Activated CD8-positive, alpha-beta T cell treated with anti-CD3 and anti-CD28 coated beads, Interleukin-2, amount 10 ng/mL, durations not matched to agents 7 days and 5 days (primary cell): ENCODE data around the gene R3HDML. TPM values are rescaled to one million over a fixed set of nuclear protein-coding genes. Genes with fewer than 3 reads are reported as not detected.

Source experiments
- ATAC-seq: fragments of 150-1000 bp; cut with Tn5 transposase; one replicate; pipeline ENCODE4 v1.10.0; 2021; ENCODE audit warnings: moderate library complexity
- CTCF ChIA-PET: fragments of 350-600 bp; sonication (Branson Sonifier 250); formaldehyde crosslinking; loops from one replicate; lab custom pipeline; 2021; ENCODE audit warnings: antibody characterized with exemption; lab: Charles Lee
- POLR2A ChIA-PET: fragments of 350-600 bp; sonication (Branson Sonifier 250); formaldehyde crosslinking; loops from one replicate; lab custom pipeline; 2021; ENCODE audit warnings: antibody characterized with exemption; lab: Charles Lee
- DNase-seq: peaks from one replicate; pipeline ENCODE4 v3.0.0-alpha.2; 2020
- H3K27ac Mint-ChIP-seq: one replicate; pipeline ENCODE4 v1.8.0; 2021; ENCODE audit warnings: mild to moderate bottlenecking, mixed read lengths
- H3K27me3 Mint-ChIP-seq: one replicate; pipeline ENCODE4 v1.8.0; 2021; ENCODE audit warnings: low read depth, mixed read lengths
- H3K36me3 Mint-ChIP-seq: one replicate; pipeline ENCODE4 v1.8.0; 2021; ENCODE audit warnings: low read depth, mixed read lengths
- H3K4me1 Mint-ChIP-seq: one replicate; pipeline ENCODE4 v1.8.0; 2021; ENCODE audit warnings: low read depth, mixed read lengths
- H3K4me3 Mint-ChIP-seq: one replicate; pipeline ENCODE4 v1.8.0; 2021; ENCODE audit warnings: mild to moderate bottlenecking, mixed read lengths
- H3K9me3 Mint-ChIP-seq: one replicate; pipeline ENCODE4 v1.8.0; 2022; ENCODE audit warnings: mixed read lengths; ENCODE audit not compliant: insufficient read depth
- total RNA-seq, 2 experiments: library from RNA; stranded (reverse); gene quantifications; one replicate each; pipeline ENCODE4 v1.2.3, GENCODE V29; 2021

Gene R3HDML
- total RNA-seq, 2 experiments from 2014 or later = not detected

DNA sequence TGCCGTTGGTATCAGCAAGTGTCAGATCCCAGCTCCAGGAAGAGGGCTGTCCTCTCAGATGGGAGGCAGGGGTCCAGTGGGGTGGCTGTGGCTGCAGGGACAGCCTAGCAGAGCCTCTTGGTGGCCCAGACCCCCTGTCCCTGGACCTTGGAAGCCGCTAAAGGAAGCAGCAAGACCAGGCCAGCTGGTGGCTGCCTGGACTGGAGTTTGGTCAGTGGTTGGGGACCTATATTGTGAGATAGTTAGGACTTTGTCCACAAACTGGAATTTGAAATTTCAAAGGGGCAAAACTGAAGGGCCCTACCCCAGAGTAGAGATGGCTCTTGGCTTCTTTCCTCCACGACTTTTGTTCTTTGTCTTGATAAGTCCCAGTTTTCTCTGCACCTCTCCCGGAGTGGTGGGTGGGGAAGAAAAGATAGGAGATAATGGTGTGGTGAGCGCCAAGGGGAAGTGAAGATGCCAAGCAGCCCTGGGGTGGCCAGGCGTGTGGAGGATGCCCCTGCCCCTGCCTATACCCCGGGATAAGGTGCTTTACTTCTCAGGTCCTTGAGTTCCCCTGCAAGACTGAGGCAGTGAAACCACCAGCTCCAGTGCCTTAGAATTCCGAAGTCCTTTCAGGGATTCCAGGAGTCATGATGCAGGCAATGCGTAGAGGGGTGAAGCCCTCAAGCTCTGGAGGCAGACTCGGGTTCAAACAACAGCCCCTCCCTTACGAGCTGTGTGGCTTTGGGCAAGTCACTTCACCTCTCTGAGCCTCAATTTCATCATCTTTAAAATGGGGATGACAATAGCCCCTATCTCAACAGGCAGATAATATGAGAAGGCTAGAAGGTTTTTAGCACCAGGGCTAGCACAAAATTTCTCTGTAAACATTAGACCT is 58.9 kb downstream of the R3HDML start:
- ChIA-PET POLR2A (no interaction called here), CTCF (interaction anchor here (1.0 to 5.2 kb wide), 4 partner anchors 11 to 215 kb away, joined by 3 to 26 read pairs (median 3); no protein-coding TSS in a partner anchor)
- no peaks in the 10 kb centered on the region for H3K36me3 Mint-ChIP-seq
- ATAC-seq (no peak), DNase-seq (no peak)
- peaks cover 9% of the 10 kb centered on the region for H3K27me3 Mint-ChIP-seq
- no peaks in the 10 kb centered on the region for H3K4me1 Mint-ChIP-seq
- no peaks in the 10 kb centered on the region for H3K9me3 Mint-ChIP-seq
- H3K27ac Mint-ChIP-seq = no peak overlapping the region
- H3K4me3 Mint-ChIP-seq = no peak overlapping the region

DNA sequence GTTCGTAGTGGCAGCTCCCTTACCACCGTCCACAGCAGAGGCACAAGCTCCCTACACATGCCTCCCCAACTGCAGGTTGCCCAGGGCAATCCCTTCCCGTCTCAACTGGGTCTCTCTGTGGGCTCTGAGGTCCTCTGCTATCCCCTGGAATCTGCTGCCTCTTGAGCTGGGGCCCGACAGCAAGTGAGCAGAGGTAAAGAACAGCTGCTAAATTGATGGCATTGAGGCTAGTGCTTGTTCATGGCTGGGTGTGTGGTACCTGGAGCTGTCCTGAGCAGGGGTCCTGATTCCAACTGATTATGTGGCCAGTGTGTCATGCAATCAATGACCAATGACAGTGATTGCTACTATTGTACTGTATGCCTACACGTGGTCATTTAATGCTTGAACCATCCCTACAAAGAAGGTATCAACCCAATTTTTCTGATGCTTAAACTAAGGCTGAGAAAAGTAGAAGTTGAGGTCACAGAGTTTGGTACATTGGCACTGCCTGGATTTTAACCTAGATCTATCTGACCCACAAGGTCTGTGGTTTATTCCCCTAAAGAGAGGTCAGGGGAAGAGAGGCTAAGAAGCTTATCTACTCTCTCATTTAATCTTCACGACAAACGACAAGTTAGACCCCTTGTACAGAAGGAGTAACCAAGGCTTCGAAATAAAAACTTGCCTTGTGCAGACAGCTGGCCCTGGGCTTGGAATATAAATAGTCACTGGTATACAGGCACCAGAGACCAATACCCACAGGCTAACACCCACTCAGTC is 59.7 kb downstream of the R3HDML start:
- DNase-seq = no peak
- no peaks in the 10 kb centered on the region for H3K9me3 Mint-ChIP-seq
- no peak for ATAC-seq
- no peak overlapping the region for H3K27ac Mint-ChIP-seq
- no peaks in the 10 kb centered on the region for H3K36me3 Mint-ChIP-seq
- no peaks in the 10 kb centered on the region for H3K4me1 Mint-ChIP-seq
- peaks cover 9% of the 10 kb centered on the region for H3K27me3 Mint-ChIP-seq
- POLR2A ChIA-PET = no interaction called here
- CTCF ChIA-PET = interaction anchor here (1.1 to 5.2 kb wide), 3 partner anchors 12 to 214 kb away, joined by 3 to 26 read pairs (median 3); no protein-coding TSS in a partner anchor
- no peak overlapping the region for H3K4me3 Mint-ChIP-seq

GRCh38 chr20:44398335-44398734 is 61.5 kb downstream of the R3HDML start:
- H3K27ac Mint-ChIP-seq = no peak overlapping the region
- ChIA-PET CTCF (interaction anchor here (1.1 kb wide), 1 partner anchor 9 kb away, joined by 4 read pairs; no protein-coding TSS in a partner anchor), POLR2A (no interaction called here)
- H3K27me3 Mint-ChIP-seq = peaks cover 9% of the 10 kb centered on the region
- no peaks in the 10 kb centered on the region for H3K9me3 Mint-ChIP-seq
- no peaks in the 10 kb centered on the region for H3K4me1 Mint-ChIP-seq
- ATAC-seq (no peak), DNase-seq (no peak)
- H3K4me3 Mint-ChIP-seq = no peak overlapping the region
- no peaks in the 10 kb centered on the region for H3K36me3 Mint-ChIP-seq

DNA sequence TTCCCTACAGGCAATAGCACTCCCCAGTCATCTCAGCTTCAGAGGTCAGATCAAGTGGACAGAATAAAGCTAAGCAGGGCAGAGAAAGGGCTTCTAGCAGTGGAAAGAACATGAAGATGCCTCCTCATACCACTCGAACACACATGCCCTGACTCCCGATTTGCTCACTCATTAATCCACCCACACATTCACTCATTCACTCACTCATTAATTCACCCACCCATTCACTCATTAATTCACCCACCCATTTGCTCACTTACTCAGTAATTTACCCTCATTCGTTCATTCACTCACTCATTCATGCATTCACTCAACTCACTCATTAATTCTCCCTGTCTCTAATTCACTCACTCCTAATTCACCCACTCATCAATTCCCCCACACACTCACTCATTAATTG is 62.6 kb downstream of the R3HDML start:
- peaks cover 9% of the 10 kb centered on the region for H3K27me3 Mint-ChIP-seq
- H3K36me3 Mint-ChIP-seq = no peaks in the 10 kb centered on the region
- POLR2A ChIA-PET = no interaction called here
- no peaks in the 10 kb centered on the region for H3K4me1 Mint-ChIP-seq
- no peak for DNase-seq
- CTCF ChIA-PET = no interaction called here
- ATAC-seq = no peak
- H3K4me3 Mint-ChIP-seq = no peak overlapping the region
- H3K9me3 Mint-ChIP-seq = no peaks in the 10 kb centered on the region
- H3K27ac Mint-ChIP-seq = no peak overlapping the region

GRCh38 chr20:44400671-44400969 is 63.8 kb downstream of the R3HDML start:
- POLR2A ChIA-PET = no interaction called here
- Mint-ChIP-seq H3K9me3 (no peaks in the 10 kb centered on the region), H3K27me3 (peaks cover 9% of the 10 kb centered on the region), H3K36me3 (no peaks in the 10 kb centered on the region), H3K4me3 (no peak overlapping the region), H3K4me1 (no peaks in the 10 kb centered on the region), H3K27ac (no peak overlapping the region)
- ATAC-seq (no peak), DNase-seq (no peak)
- CTCF ChIA-PET = no interaction called here

Other genes with a start within 250 kb of the R3HDML start
- gene JPH2, start 149.9 kb upstream of the R3HDML start, total RNA-seq = under 1 TPM in 1 of 2 experiments, not detected in 1; 0.10 TPM
- gene OSER1, start 126.3 kb upstream of the R3HDML start, total RNA-seq = 10 to 100 TPM; 19.1 to 19.9 TPM
- gene GDAP1L1, start 89.7 kb upstream of the R3HDML start, total RNA-seq = not detected
- 1 to 10 TPM; 2.7 to 2.9 TPM for gene FITM2, start 25.8 kb upstream of the R3HDML start, total RNA-seq
- gene HNF4A, start 18.7 kb downstream of the R3HDML start, total RNA-seq = not detected
- gene TTPAL, start 138.8 kb downstream of the R3HDML start, total RNA-seq = 10 to 100 TPM; 18.0 to 18.4 TPM
- gene SERINC3, start 185.0 kb downstream of the R3HDML start, total RNA-seq = 10 to 100 TPM; 56.3 to 57.8 TPM
- gene PKIG, start 245.5 kb downstream of the R3HDML start, total RNA-seq = 1 to 10 TPM; 2.1 to 2.2 TPM